NOMO-1 treated with dmso at 0.1 percent for 144 hours (cell line): Measurements from ENCODE around the gene KRTAP13-1.

ENCODE experiments used
- DNase-seq: peaks from one replicate; lab custom pipeline; 2025; ENCODE audit not compliant: unreplicated experiment; lab: John Stamatoyannopoulos, UW

The KRTAP13-1 gene

DNA sequence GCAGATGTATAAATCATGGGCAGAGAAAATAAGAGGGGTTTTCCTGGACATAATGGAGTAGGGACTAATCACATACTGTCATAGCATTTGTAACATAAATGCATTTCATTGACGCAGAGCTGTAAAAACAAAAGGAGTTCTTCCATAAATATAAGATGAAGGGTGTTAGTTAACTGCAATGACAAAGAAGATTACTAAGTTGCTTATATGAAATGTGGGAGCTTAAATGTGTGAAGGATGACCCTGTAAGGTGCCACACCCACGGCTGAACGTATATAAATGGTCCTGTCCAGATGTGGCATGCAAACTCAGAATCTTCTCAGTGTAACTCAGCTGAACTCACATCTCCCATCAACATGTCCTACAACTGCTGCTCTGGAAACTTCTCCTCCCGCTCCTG is at the start of gene KRTAP13-1:
KRTAP13-1 (plus strand) TSS at position 301 of the 400 bp plus-strand sequence; CDS start at position 357, 56 bp downstream.
- DNase-seq = no peak

- no peak for DNase-seq
Observed at GRCh38 chr21:30348506-30348905, 47.3 kb upstream of the KRTAP13-1 start, which contains the start of gene KRTAP23-1. Gene KRTAP23-1, minus strand, starts transcription at chr21:30348606. Its CDS starts 0 bp downstream, at chr21:30348606.

DNA sequence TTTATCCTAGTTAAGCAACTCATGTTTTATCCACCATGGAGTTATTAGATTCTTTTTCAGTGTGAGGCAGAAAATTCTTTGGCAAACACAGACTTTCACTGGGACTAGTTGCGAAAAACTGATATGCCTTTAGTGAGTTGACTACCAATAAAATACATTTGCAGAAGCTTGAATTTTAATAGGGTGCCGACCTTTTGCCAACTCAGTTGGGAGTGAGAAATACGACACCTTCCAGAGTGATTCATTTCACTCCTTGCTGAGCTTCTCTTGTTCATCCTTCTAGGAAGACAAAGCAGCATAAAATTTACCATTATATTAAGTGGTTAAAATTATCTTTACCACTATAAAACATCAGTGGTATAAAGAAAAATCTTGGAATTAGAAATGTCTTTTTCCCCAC is 46.3 kb upstream of the KRTAP13-1 start:
- no peak for DNase-seq

GRCh38 chr21:30351534-30351933 is 44.3 kb upstream of the KRTAP13-1 start:
- DNase-seq = no peak

DNA sequence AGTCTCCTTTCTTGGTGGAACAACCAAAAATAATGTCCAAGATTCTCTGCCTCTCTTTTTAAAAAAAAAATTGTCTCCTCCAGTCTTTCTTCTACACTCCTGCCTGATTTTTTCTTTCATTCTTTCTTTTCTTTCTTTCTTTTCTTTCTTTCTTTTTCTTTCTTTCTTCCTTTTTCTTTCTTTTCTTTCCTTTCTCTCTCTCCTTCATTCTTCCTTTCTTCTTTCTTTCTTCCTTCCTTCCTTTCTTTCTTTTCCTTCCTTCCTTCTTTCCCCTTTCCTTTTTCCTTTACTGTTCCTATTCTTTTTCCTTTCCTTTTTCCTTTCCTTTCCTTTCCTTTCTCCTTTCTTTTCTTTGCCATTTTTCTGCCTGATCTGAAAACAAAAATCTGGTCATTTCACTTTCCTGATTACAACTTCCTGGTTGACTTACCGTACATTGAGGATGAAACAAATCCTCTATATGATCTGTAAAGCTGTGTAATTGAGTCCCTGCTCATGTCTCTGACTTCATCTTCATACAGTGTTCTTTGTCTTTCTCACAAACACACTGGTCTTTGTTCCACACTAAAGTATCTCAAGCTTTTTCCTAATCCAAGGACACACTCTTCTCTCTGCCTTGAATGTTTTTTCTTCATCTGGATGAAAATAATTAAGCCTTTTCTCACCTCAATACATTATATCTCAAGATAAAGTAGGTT is 41.4 kb upstream of the KRTAP13-1 start:
- no peak for DNase-seq

GRCh38 chr21:30355906-30356305 is 39.9 kb upstream of the KRTAP13-1 start:
- no peak for DNase-seq

DNA sequence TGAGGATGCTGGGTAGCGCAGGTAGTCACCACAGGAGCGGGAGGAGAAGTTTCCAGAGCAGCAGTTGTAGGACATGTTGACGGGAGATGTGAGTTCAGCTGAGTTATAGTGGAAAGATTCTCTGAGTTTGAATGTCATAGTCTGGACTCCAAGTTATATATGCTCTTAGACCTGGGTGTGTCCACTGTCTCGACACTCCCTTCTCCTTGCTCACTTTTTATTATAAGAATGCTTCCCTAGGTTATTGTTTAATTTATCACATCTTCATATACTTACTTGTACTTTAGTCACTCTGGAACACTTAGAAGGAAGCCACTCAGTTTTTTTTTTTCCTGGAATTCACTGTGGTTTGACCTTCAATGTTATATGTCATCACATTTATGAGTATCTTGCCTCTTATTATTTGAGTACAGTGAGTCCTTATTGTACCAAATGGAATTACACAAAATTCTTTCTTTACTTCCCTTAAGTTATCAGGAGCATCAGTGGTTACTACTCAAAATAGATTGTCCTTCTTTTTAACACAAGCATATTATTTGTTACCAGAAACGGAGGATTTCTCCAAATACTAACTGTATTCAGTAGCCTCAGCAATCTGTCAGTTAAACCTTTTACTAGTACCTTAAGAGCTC is 23.6 kb upstream of the KRTAP13-1 start, which contains the start of gene KRTAP13-2:
KRTAP13-2 (minus strand) TSS at position 133 of the 632 bp plus-strand sequence; CDS start at position 75, 58 bp downstream.
- no peak for DNase-seq

GRCh38 chr21:30382201-30382600 is 13.6 kb upstream of the KRTAP13-1 start:
- no peak for DNase-seq

GRCh38 chr21:30391492-30392025 is 4.3 kb upstream of the KRTAP13-1 start:
- DNase-seq = no peak

DNA sequence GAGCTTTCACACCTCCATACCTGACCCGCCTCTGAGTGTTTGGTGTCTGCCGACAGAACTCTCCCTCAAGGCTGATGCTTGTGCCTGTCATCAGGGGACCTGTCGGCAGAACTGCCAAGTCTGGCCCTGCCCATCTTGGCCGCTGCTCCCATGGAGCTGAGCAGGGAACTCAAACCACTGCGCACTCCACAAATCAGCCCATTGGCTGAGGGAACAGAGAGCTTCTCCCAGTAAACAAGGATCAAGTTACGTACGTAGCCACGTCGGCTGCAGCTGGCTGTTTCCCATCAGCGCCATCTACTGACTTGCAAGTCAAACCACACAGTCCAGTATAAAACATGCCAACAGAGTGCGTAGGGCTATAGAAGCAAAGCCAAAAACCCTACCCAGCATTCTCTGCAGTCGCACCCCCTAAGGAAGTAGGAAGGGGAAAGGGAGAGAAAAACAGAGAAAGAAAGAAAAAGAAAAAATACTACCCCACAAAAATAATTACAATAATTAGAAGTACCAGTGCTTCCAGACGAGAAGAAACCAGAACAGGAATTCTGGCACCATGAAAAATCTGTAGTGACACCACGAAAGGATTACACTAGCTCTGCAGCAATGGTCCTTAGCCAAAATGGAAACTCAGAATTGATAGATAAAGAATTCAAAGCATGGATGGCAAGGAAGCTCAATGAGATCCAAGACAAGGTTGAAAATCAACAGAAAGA is 13.1 kb downstream of the KRTAP13-1 start:
- no peak for DNase-seq

DNA sequence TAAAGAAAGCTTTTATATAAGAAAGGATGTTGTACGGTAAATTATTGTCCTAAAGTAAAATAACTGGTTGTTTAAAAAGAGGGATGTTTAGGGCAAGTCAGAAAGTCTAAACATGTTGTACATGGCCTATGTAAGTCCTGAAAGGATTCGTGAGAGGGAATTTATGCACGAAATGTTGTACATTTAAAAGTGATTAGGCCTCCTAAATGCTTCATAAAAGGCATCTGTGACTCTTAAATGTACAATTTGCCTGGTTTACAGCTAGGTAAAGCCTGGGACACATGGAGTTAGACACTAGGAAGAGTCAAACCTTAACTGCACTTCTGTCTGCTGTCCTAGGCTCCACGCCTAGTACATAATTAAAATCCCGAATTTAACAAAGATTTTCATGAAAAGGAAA is 20.2 kb downstream of the KRTAP13-1 start:
- DNase-seq = no peak

GRCh38 chr21:30425826-30426225 is 30.0 kb downstream of the KRTAP13-1 start, which contains the start of gene KRTAP13-3:
Gene KRTAP13-3, minus strand, starts transcription at chr21:30425926. Its CDS starts 14 bp downstream, at chr21:30425912.
- no peak for DNase-seq

DNA sequence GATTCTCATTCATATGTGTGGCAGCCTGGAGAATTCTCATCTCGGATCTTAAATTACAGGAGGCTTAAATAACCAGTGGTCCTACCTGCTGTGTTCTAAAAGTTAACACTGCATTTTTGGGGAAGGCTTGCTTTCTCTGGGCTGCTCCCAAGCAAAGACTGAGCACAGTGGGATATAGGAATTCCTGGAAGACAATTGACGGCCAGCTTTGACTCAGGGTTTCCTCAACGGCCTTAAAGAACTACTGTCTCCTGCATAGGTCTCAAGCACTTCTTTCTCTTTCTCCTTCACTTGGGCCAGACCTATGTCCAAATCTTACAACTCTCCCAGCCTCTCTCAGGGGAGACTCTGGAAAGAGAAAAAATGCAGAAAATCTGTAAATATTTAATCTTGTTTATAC is 30.9 kb downstream of the KRTAP13-1 start:
- no peak for DNase-seq

DNA sequence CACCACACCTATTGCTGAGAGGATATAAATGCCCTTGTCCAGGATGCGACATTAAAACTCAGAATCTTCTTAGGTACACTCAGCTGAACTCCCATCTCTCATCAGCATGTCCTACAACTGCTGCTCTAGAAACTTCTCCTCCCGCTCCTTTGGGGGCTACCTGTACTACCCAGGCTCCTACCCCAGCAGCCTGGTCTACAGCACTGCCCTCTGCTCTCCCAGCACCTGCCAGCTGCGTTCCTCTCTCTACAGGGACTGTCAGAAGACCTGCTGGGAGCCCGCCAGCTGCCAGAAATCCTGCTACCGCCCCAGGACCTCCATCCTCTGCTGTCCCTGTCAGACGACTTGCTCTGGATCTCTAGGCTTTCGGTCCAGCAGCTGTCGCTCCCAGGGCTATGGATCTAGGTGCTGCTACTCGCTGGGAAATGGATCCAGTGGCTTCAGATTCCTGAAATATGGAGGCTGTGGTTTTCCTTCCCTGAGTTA is 34.4 kb downstream of the KRTAP13-1 start, which contains the start of gene KRTAP13-4:
KRTAP13-4 (plus strand) TSS at position 51 of the 486 bp plus-strand sequence; CDS start at position 107, 56 bp downstream.
- no peak for DNase-seq

GRCh38 chr21:30434033-30434631 is 38.3 kb downstream of the KRTAP13-1 start:
- peak; percentile 5 for DNase-seq

GRCh38 chr21:30437010-30437565 is 41.3 kb downstream of the KRTAP13-1 start:
- DNase-seq = peak; percentile 30

- no peak for DNase-seq
Observed at GRCh38 chr21:30439975-30440374, 44.1 kb downstream of the KRTAP13-1 start, which contains the start of gene KRTAP15-1. Gene KRTAP15-1, plus strand, starts transcription at chr21:30440275. Its CDS starts 53 bp downstream, at chr21:30440328.

- no peak for DNase-seq
Observed at GRCh38 chr21:30443226-30443625, 47.4 kb downstream of the KRTAP13-1 start.

GRCh38 chr21:30444204-30444603 is 48.4 kb downstream of the KRTAP13-1 start:
- DNase-seq = no peak
